HG03575 (cell line): ENCODE data around the gene PRKCD.

Experiments used
- ATAC-seq: cut with Tn5 transposase; IDR thresholded peaks from one replicate; pipeline ENCODE4 v1.9.1; 2021; ENCODE audit not compliant: unreplicated experiment, insufficient number of reproducible peaks, low FRiP score; ENCODE audit errors: extremely low read depth

The PRKCD gene

GRCh38 chr3:53160660-53161449 is at the start of gene PRKCD:
Gene PRKCD (plus strand): TSS chr3:53161209. CDS start chr3:53178423, 17,214 bp downstream.
- no peak for ATAC-seq

DNA sequence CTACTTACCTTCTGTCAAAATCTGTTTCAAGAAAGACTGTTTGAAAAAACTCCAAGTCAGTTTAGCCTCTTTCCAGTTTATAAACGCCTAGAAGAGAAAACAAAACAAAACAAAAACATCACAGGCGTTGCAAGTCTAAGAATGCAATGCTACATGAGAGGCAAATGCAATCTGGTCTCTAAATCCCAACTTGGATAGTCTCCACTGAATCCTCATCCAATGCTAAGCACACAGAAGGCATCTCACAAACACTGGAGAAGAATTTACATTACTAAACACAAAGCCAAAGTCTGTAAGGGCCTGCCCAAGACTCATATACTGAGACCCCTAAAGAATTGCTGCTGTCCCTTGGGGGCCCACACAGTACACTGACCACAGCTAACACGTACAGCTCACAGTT is 49.2 kb upstream of the PRKCD start:
- no peak for ATAC-seq

GRCh38 chr3:53113293-53114010 is 47.6 kb upstream of the PRKCD start:
- no peak for ATAC-seq

DNA sequence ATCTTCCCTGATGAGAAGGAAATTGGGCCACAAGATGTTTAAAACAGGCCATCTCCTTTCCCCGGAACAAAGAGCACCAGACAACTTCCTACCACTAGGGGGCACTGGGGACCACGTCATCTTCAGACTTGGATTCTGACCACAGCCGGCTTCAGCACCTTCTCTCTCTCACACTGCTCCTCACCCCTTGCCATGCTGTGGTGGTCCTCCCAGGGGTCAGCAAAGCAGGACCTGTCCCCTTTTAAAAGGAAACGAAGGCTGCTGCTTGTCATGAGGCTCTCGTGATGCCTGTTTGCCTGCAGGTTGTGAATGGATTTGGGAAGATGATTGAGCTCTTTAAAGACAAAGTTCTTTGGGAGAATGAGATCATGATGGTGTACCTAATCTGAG is 47.0 kb upstream of the PRKCD start:
- no peak for ATAC-seq

DNA sequence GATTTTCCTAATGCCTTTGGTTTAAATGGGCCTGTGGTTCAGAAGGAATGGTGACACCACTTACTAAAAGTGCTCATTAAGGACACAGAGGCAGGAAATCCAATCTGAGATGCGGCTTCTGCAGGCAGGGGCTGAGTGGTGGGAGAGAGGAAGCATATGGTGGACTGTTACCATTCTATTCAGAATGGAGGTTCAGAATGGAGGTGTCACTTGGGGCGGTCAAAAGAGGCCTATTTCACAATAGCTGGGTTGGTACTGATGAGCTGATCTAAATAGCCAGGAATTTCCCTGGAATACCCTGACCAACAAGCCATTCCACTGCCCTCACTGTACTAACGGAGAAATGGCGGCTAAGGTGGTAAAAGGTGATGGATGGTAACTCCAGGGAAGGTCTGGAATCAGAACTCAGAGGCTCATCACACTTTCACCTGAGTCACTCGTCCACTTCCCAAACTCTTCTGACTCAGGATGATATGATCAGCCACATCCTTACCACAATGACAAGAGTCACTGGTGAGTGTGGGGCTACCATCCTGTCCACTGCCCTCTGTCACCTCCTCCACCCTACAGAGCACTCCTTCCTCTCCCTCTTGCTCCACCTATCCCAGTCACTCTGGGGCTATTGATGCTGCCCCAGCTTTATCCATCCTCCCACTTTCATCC is 46.5 kb upstream of the PRKCD start:
- ATAC-seq: no peak

DNA sequence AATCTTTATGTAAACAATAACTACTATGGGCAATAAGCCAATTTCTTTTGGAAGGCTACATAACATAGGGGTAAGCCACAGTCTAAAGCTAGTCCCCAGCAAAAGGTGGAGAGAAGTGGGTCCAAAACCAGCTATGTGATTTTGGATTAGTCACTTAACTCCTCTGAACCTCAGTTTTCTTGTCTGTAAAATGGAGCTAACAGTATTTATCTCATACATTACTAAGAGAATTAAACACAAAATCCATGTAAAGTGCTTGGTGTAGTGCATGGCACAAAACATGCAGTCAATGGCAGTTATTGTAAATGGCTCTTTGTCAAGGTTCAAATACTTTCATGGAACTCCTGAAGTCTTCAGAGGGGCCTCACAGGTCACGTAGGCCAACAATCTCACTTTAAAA is 44.1 kb upstream of the PRKCD start:
- ATAC-seq: no peak

GRCh38 chr3:53120336-53120735 is 40.7 kb upstream of the PRKCD start:
- ATAC-seq: no peak

DNA sequence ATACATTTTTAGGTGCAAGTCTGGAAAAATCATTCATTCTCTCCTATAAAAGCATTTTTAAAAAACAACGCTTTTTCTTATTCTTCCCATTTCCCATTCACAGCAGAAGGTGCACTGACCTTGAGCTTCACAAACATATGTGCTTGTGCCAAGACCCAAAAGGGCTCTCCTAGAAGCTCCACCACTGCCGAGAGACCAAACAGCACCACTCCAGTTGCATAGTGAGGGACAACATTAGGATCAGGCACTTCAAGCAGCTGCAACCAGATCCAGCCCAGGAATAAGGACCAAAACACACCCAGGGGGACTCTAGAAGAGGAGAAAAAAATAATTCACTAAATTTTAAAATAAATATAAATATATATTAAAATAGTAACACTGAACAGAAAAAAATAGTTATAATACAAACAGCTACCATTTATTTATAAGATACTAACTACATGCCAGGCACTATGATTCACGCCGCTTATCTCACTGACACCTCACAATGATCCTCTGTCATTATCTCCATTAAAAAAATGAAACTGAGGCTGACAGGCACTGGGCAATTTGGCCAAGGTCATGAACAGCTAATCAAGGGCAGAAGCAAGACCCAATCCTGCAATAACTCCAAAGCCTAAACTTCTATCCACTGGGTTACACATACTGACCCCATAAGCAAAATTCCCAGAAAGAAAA is 38.6 kb upstream of the PRKCD start:
- no peak for ATAC-seq

DNA sequence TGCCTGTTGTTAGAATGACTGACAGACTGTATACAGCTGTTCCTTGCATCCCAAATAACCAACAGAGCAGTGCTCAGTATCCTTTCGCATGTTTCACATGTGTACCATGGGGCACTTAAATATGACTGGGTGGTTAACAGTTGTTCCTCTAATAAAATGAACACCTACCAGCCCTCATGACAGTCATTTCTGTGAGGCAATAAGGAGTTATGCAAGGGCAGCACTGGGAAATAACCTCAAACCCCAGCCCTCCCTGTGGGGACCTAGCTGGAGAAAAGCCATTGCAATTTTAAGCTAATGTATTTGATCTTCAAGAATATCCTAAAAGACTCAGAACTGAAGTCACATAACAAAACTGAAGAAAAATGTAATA is 38.1 kb upstream of the PRKCD start:
- no peak for ATAC-seq

- no peak for ATAC-seq
Observed at GRCh38 chr3:53123510-53123909, 37.5 kb upstream of the PRKCD start.

- no peak for ATAC-seq
Observed at GRCh38 chr3:53123953-53124352, 37.1 kb upstream of the PRKCD start.

- no peak for ATAC-seq
Observed at GRCh38 chr3:53126601-53127000, 34.4 kb upstream of the PRKCD start.

DNA sequence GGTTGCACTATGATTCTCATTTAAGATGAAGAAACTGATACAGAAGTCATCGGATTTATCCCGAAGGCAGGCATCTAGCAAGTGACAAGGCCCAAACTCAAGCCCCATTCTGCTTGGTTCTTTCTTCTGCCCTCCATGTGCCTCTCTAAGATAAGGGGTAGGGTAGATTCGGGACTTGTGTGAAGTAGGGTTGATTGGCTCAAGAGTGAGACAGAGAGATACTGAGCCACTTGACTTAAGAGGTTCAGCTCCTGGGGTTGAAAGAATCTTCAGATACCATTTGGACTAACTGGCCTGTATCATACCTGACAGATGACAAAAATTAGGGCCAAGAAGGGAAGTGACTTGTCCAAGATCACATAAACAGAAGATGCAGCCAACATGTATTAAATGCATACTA is 31.7 kb upstream of the PRKCD start:
- ATAC-seq: no peak

DNA sequence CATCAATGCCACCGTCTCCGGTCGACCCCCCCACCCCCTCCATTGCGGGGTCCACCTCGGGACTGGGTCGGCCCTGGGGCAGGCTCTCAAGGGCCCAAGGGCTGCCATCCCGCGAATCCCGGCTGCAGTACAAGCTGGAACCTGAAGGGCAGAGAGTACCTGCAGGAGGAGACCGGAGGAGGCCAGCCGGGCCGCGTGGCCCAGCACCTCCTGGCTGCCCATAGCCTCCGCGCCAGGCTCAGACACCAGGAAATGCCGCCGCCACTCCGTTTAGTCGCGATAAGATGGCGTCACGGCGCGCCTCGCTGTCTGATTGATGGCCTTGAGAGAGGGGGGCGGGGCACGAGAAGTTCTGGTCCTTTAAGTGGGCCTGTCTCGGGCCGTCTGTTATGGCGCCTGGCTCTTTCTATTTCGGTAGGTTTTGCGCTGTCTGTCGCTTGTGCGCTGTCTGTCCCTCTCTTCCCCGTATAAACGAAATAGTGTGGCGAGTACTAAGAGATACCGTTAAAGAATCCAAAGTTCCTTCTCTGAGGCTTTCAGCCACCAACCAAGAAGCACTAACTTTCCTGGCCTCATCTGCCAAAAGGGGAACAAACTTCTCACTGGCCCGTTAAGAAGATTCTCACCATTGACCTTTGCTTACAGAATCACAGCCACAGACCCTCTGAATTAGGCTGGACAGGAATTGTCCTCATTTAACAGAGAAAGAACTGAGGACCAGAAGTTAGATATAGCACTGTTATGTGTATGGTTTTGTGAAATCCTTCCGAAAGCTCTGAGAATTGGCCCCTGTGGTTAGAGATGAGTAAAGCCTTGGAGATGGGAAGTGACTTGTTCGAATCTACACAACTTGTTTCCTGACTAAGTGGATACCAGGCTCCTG is 30.6 kb upstream of the PRKCD start, which contains the start of gene RFT1:
RFT1 (minus strand) TSS at position 257 of the 883 bp plus-strand sequence; CDS start at position 222, 35 bp downstream.
- ATAC-seq: no peak

DNA sequence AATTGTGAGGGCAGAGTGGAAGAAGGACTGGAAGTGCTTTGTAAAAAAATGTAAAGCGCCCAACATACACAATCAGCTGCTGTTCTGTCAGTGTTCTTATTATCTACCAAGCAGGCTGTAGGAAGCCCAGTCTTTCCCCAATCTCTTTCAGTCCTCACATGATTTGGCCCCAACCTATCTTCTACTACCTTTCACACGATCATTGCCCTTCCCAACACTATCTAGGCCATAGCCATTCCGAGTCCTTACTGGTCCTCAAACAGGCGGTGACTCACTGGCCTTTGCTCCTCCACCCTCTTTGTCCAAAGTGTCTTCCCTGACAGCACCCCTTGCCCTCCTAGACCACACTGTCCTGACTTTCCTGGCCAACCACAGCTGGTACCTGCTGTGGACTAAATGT is 29.9 kb upstream of the PRKCD start:
- ATAC-seq: no peak

DNA sequence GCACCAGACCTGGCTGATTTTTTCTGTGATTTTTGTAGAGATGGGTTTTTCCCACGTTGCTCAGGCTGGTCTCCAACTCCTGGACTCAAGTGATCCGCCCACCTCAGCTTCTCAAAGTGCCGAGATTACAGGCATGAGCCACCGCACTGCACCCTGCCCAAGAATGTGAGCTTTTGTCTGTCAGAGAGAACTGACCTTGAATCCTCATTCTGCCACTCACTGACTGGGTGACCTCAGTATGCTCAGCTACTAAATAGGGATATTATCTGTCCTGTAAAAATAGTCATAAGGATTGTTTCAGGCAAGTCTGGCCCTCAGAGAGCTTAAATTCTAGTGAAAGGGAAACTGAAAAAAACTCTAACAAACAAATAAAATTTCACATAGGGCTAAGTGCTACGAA is 28.7 kb upstream of the PRKCD start:
- no peak for ATAC-seq

GRCh38 chr3:53134631-53135232 is 26.3 kb upstream of the PRKCD start:
- no peak for ATAC-seq

DNA sequence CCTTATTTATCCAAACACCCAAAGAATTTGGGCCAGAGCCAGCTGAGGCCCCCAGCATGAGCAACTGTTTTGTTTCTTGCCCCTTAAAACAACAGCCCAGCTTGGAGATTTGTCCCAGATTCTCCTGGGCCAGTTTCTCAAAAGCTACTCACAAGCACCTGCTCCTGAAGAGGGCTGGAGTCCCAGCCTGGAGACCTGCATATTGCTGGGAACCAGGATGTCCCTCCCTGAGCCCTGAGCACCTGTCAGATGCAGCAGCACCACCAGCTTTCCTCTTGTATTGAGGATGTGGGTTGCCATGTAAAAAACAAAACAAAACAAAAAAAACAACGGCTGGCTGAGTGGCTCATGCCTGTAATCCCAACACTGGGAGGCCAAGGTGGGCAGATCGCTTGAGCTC is 23.8 kb upstream of the PRKCD start:
- no peak for ATAC-seq
